Ascending aorta (tissue), 2 donors: Measurements from ENCODE around the gene AGBL3. TPM values are rescaled to one million over a fixed set of nuclear protein-coding genes. Genes with fewer than 3 reads are reported as not detected.

ENCODE experiments used
- DNase-seq, 2 donors: peaks; one replicate each; pipeline ENCODE4 v3.0.0-alpha.2; 2019; ENCODE audit warnings: low spot score in 2 of 2
- H3K27ac ChIP-seq, 2 donors: fragments of 200-600 bp; sonication (generic); one replicate each; pipeline ENCODE4 v1.5.1; 2016 to 2017; ENCODE audit warnings: mild to moderate bottlenecking in 1 of 2
- H3K27me3 ChIP-seq: fragments of 200-600 bp; sonication (generic); one replicate; pipeline ENCODE4 v1.5.1; 2017
- H3K36me3 ChIP-seq, 2 donors: fragments of 200-600 bp; sonication (generic); one replicate each; pipeline ENCODE4 v1.5.1; 2016
- H3K4me1 ChIP-seq, 2 donors: fragments of 200-600 bp; sonication (generic); one replicate each; pipeline ENCODE4 v1.5.1; 2016 to 2017; ENCODE audit warnings: mild to moderate bottlenecking in 1 of 2
- H3K4me3 ChIP-seq, 2 donors: fragments of 200-600 bp; sonication (generic); one replicate each; pipeline ENCODE4 v1.5.1; 2016 to 2017; ENCODE audit warnings: mild to moderate bottlenecking in 1 of 2
- H3K9me3 ChIP-seq, 2 donors: fragments of 200-600 bp; sonication (generic); one replicate each; pipeline ENCODE4 v1.5.1; 2016
- CTCF ChIP-seq, 3 experiments: fragments of 200-600 bp in 2 of 3; fragments of 450-650 bp in 1 of 3; sonication (generic) in 2 of 3; IDR thresholded peaks; one replicate each; pipeline ENCODE4 v1.5.1; 2016 to 2019; ENCODE audit warnings: antibody characterized with exemption in 3 of 3, mild to moderate bottlenecking in 1 of 3, moderate library complexity in 1 of 3
- intact Hi-C: fragments of 100-400 bp; cut with DNase I; formaldehyde crosslinking; loops from one replicate; pipeline ENCODE4 v1.15.1; 2023
- total RNA-seq: library from RNA; depleted of rRNA; stranded (reverse); fragments of >200 nt; gene quantifications from one replicate; pipeline ENCODE4 v1.1.0, GENCODE V29; 2016

The AGBL3 gene
- total RNA-seq, 1 donor from 2014 or later = 2.8 TPM

DNA sequence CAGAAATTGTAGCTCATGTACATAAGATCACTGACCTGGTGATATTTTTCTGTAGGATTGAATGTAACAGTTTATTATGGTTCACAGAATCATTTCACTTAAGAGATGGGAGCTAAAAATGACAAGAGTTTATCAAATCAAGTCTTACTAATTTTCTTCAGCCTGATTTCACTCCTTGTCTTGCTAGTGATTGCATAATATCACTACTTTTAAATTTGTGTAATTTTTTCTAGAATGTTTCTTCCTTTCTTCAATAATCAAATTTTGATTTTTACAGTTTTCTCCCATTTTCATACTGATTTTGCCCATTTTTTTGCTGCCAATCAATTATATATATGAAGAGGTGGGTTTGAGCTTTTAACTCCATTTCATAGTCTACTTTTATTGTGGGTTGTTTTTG, 92.8 kb downstream of the AGBL3 start:
- TF ChIP-seq CTCF (IDR thresholded peaks at IDR 0.05) = no peak
- no peak overlapping the region for H3K4me3 ChIP-seq

DNA sequence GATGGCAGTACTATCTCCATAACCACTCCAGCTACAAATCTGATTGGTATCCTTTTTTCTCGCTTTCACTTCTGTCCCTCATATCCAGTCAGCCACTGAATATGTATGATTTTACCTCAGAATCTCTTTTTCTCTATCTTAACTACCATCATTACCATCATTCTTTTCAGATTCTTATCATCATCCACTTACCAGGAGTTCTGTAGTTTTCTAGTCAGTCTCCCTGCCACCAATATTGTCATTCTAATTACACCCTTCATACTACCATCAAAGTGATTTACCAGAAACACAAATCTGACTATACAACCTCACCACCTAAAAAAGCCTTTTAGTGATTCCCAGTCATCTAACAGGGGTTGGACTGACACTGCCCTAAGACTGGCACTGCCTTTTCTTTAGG, 96.7 kb downstream of the AGBL3 start:
- H3K27ac ChIP-seq = no peak overlapping the region
- no peaks in the 10 kb centered on the region for H3K27me3 ChIP-seq
- intact Hi-C loops = no loop called here
- no peaks in the 10 kb centered on the region for H3K36me3 ChIP-seq
- no peak for TF ChIP-seq CTCF (IDR thresholded peaks at IDR 0.05)
- H3K4me3 ChIP-seq = no peak overlapping the region
- DNase-seq = no peak
- no peaks in the 10 kb centered on the region for H3K4me1 ChIP-seq
- peaks cover 0 to 2% of the 10 kb centered on the region in 2 donors for H3K9me3 ChIP-seq

More for the DNA sequence above, 92.8 kb downstream of the AGBL3 start:
- Histone ChIP-seq H3K36me3 (no peaks in the 10 kb centered on the region), H3K9me3 (no peaks in the 10 kb centered on the region), H3K27ac (no peak overlapping the region), H3K27me3 (no peaks in the 10 kb centered on the region), H3K4me1 (no peaks in the 10 kb centered on the region)
- intact Hi-C loops = no loop called here
- no peak for DNase-seq

DNA sequence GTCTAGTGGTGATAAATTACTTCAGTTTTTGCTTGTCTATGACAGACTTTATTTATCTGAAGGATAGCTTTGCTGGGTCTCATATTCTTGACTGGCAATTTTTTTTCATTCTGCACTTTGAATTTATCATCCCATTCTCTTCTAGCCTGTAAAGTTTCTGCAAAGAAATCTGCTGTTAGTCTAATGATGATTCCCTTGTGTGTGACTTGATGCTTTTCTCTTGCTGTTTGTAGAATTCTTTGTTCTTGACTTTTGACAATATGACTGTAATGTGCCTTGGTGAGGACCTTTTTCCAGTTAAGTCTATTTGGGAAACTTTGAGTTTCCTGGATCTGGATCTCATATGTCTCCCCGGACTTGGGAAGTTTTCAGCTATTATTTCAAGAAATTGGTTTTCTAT, 102.3 kb downstream of the AGBL3 start:
- Histone ChIP-seq H3K27ac (no peak overlapping the region), H3K9me3 (peaks cover 0 to 12% of the 10 kb centered on the region in 2 donors), H3K4me1 (no peaks in the 10 kb centered on the region), H3K4me3 (no peak overlapping the region), H3K27me3 (no peaks in the 10 kb centered on the region), H3K36me3 (no peaks in the 10 kb centered on the region)
- no peak for TF ChIP-seq CTCF (IDR thresholded peaks at IDR 0.05)
- DNase-seq = no peak
- intact Hi-C loops = no loop called here

- Histone ChIP-seq H3K4me3 (no peak overlapping the region), H3K9me3 (peaks cover 0 to 12% of the 10 kb centered on the region in 2 donors), H3K36me3 (no peaks in the 10 kb centered on the region), H3K27ac (no peak overlapping the region), H3K27me3 (no peaks in the 10 kb centered on the region), H3K4me1 (no peaks in the 10 kb centered on the region)
- intact Hi-C loops = no loop called here
- DNase-seq = no peak
- no peak for TF ChIP-seq CTCF (IDR thresholded peaks at IDR 0.05)
Measured at GRCh38 chr7:135091717-135092116, 105.4 kb downstream of the AGBL3 start.

- intact Hi-C loops = no loop called here
- no peaks in the 10 kb centered on the region for H3K9me3 ChIP-seq
Measured at GRCh38 chr7:135094472-135095237, 108.3 kb downstream of the AGBL3 start.

More at GRCh38 chr7:135094472-135095237, 108.3 kb downstream of the AGBL3 start:
- Histone ChIP-seq H3K4me1 (no peaks in the 10 kb centered on the region), H3K27ac (no peak overlapping the region), H3K36me3 (no peaks in the 10 kb centered on the region), H3K27me3 (no peaks in the 10 kb centered on the region), H3K4me3 (no peak overlapping the region)
- no peak for TF ChIP-seq CTCF (IDR thresholded peaks at IDR 0.05)
- DNase-seq = no peak
